Measurements from ENCODE around the gene ZBTB7B. TPM values are rescaled to one million over a fixed set of nuclear protein-coding genes. Genes with fewer than 3 reads are reported as not detected.

The ZBTB7B gene
- total and polyA plus RNA-seq, 9 of the 15 experiments (the other 6 are each of a cell fraction or from before 2014, with no cell fraction given): 0.04 to 46.5 (median 15.2) TPM

GRCh38 chr1:155026154-155026553, 23.6 kb downstream of the ZBTB7B start (continued):
- TF ChIP-seq ZNF592 (IDR thresholded peaks at IDR 0.05) (no peak), SP1 (CRISPR knock-in tag; IDR thresholded peaks at IDR 0.05) (no peak)

DNA sequence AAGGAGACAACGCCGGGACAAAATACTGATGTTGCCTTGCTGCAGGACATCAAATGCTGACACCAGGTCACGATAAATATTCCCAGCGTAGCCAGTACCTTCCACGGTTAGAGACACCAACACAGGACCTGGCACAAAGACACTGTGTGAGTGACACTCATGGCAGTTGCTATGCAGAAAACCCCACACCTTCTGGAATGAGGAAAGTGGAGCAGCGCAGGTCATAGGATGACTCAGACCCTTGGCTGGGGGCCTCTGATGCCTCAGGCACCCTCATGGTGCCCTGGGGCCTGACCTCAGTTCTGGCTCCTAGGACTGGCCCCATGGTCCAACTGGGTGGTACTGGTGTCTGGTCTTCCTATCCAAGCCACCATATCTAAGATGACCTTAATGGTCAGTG, 24.0 kb downstream of the ZBTB7B start:
- POLR2A ChIA-PET: interaction anchor here (0.5 kb wide), 1 partner anchor 53 kb away, joined by 4 read pairs; no protein-coding TSS in a partner anchor
- in situ Hi-C loops (cut with MboI): no loop called here
- TF ChIP-seq ZNF146 (CRISPR knock-in tag; IDR thresholded peaks at IDR 0.05; ENCODE audit: unreplicated experiment) (no peak), NRF1 (conservative IDR thresholded peaks at IDR 0.05 in 1 of 2, IDR thresholded peaks at IDR 0.05 in 1 of 2) (no peak; a peak in 1 of 4 replicates), NFRKB (IDR thresholded peaks at IDR 0.05; ENCODE audit: low read depth) (no peak), STAT5B (CRISPR knock-in tag; IDR thresholded peaks at IDR 0.05) (no peak), SMAD2 (IDR thresholded peaks at IDR 0.05; ENCODE audit: low read depth, low read length) (no peak), ZNF324 (CRISPR knock-in tag; IDR thresholded peaks at IDR 0.05) (no peak), ZNF124 (CRISPR knock-in tag; IDR thresholded peaks at IDR 0.05) (no peak), ZKSCAN3 (CRISPR knock-in tag; IDR thresholded peaks at IDR 0.05) (no peak), TSC22D4 (tag; IDR thresholded peaks at IDR 0.05) (no peak), PKNOX1 (IDR thresholded peaks at IDR 0.05) (peak; percentile 68), ZNF175 (CRISPR knock-in tag; IDR thresholded peaks at IDR 0.05; ENCODE audit: low read depth) (no peak), PTRF (tag; IDR thresholded peaks at IDR 0.05) (no peak), NFE2 (IDR thresholded peaks at IDR 0.05; ENCODE audit: low read depth) (no peak), ZNF780A (CRISPR knock-in tag; IDR thresholded peaks at IDR 0.05) (no peak)

More for the DNA sequence above, 24.0 kb downstream of the ZBTB7B start:
- no peaks in the 10 kb centered on the region for H3K79me2 ChIP-seq (ENCODE audit: control insufficient read depth, insufficient read depth, low read length)
- DNase-seq (ENCODE audit: extremely low read depth in 1 of 4, low spot score in 3 of 4) (peak in 2 of 4 experiments; percentile 42 to 43), ATAC-seq (peak; percentile 68), FAIRE-seq (peak; percentile 51)
- BruUV-seq (replicated peaks): no TSS peak
- H3K27me3 ChIP-seq (ENCODE audit: control insufficient read depth in 2 of 2, insufficient read depth in 2 of 2, low read length in 2 of 2): no peaks in the 10 kb centered on the region
- H2AFZ ChIP-seq (ENCODE audit: low read depth, low read length): 0 out of 2 replicates have a peak overlapping the region, but pooled peaks have one; percentile 8
- peak overlapping the region in 1 of 2 experiments; percentile 53; a peak in 1 of 4 replicates for H3K9ac ChIP-seq (ENCODE audit: insufficient read depth in 1 of 2, low read depth in 2 of 2, low read length in 2 of 2)
- WGBS (ENCODE audit: insufficient coverage, low coverage, missing lambda C conversion rate): 61% methylated on average over 6 of the region's 6 CpGs
- H3K4me3 ChIP-seq: no peak overlapping the region
- no peak overlapping the region for H3K27ac ChIP-seq (ENCODE audit: extremely low read depth, low read depth, low read length)
- no peaks in the 10 kb centered on the region for H3K36me3 ChIP-seq (ENCODE audit: control insufficient read depth, insufficient read depth, low read length)
- H4K20me1 ChIP-seq (replicated peaks; ENCODE audit: control insufficient read depth, insufficient read depth, low read length): no peaks in the 10 kb centered on the region
- no peak overlapping the region for H3K4me2 ChIP-seq (ENCODE audit: insufficient read depth, low read length)
- CTCF ChIA-PET (ENCODE audit: low intra/inter-chr PET ratio): interaction anchor here (0.5 kb wide), 1 partner anchor 1523 kb away, joined by 6 read pairs; no protein-coding TSS in a partner anchor
- intact Hi-C loops (cut with micrococcal nuclease): no loop called here
- H3K9me3 ChIP-seq (replicated peaks; ENCODE audit: control insufficient read depth, insufficient read depth, low read depth, low read length): no peaks in the 10 kb centered on the region
- peaks cover 13 to 26% of the 10 kb centered on the region in 2 experiments; a peak in 3 of 5 replicates for H3K4me1 ChIP-seq (replicated peaks in 1 of 2; ENCODE audit: control insufficient read depth in 2 of 2, insufficient read depth in 2 of 2, low read length in 2 of 2)
- H3K9me1 ChIP-seq (ENCODE audit: control insufficient read depth, insufficient read depth, low read length): no peaks in the 10 kb centered on the region

Measured in K562 (cell line).